Stomach smooth muscle (tissue), 2 donors: ENCODE data around the gene MCM3AP.

Experiments
- H3K27ac ChIP-seq: one replicate; pipeline ENCODE4 v1.7.0; 2013; ENCODE audit warnings: mild to moderate bottlenecking, low read length, inconsistent platforms
- H3K27me3 ChIP-seq, 2 donors: one replicate each; pipeline ENCODE4 v1.7.0; 2013; ENCODE audit warnings: low read length in 2 of 2; ENCODE audit not compliant: insufficient read depth in 2 of 2, control insufficient read depth in 1 of 2
- H3K36me3 ChIP-seq, 2 donors: one replicate each; pipeline ENCODE4 v1.7.0; 2013; ENCODE audit warnings: low read length in 2 of 2; ENCODE audit not compliant: control insufficient read depth in 2 of 2, insufficient read depth in 2 of 2
- H3K4me1 ChIP-seq: one replicate; pipeline ENCODE4 v1.7.0; 2013; ENCODE audit warnings: low read length; ENCODE audit not compliant: control insufficient read depth, insufficient read depth
- H3K4me3 ChIP-seq, 2 donors: one replicate each; pipeline ENCODE4 v1.7.0; 2013; ENCODE audit warnings: low read length in 2 of 2
- H3K9ac ChIP-seq, 2 donors: one replicate each; pipeline ENCODE4 v1.7.0; 2013; ENCODE audit warnings: low read length in 2 of 2, mild to moderate bottlenecking in 1 of 2
- H3K9me3 ChIP-seq, 2 donors: one replicate each; pipeline ENCODE4 v1.7.0; 2013; ENCODE audit warnings: low read length in 2 of 2; ENCODE audit not compliant: control insufficient read depth in 2 of 2
- donor health status: healthy.
- donor health status: Pancreatic carcinoma.

The MCM3AP gene

GRCh38 chr21:46285206-46285661 lies at the start of gene MCM3AP:
MCM3AP (minus strand) TSS chr21:46285611; CDS start chr21:46285286, 325 bp downstream.
- Histone ChIP-seq H3K27ac (peak within 1 kb of the TSS; percentile 84), H3K36me3 (peaks cover 7 to 10% of the 10 kb centered on the region in 2 donors), H3K9ac (peak within 1 kb of the TSS; percentile 66 to 84), H3K27me3 (no peaks in the 10 kb centered on the region), H3K4me3 (peak within 1 kb of the TSS; percentile 81 to 84), H3K9me3 (no peaks in the 10 kb centered on the region), H3K4me1 (peaks cover 38% of the 10 kb centered on the region)

DNA sequence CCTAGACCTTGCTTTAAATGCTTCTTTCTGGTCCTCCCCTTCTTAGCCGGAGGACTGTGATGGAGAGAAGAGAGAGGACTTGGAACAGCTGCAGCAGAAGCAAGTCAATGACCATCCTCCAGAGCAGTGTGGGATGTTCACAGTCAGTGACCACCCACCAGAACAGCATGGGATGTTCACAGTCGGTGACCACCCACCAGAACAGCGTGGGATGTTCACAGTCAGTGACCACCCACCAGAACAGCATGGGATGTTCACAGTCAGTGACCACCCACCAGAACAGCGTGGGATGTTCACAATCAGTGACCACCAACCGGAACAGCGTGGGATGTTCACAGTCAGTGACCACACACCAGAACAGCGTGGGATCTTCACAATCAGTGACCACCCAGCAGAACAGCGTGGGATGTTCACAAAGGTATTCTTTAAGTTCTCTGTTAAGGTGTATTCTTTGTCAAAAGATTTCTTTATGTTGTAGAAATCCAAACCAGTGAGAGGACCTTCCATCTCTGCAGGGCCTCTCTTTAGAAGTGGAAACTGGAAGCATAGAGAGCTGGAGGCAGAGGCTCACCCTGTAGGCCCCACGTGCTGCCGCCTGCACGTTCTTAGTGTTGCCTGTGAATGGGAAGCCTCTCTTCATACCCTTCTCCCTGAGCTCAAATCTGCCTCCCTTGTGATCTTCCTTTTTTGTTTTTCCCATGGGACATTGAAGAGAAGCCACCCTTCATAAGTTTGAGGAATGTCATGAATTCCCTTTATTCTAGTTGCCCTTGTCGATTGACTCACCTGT lies 49.1 kb upstream of the MCM3AP start:
- Histone ChIP-seq H3K27ac (no peak overlapping the region), H3K4me1 (no peaks in the 10 kb centered on the region), H3K9me3 (no peaks in the 10 kb centered on the region), H3K9ac (no peak overlapping the region), H3K36me3 (peaks cover 26 to 32% of the 10 kb centered on the region in 2 donors), H3K27me3 (no peaks in the 10 kb centered on the region), H3K4me3 (no peak overlapping the region)

DNA sequence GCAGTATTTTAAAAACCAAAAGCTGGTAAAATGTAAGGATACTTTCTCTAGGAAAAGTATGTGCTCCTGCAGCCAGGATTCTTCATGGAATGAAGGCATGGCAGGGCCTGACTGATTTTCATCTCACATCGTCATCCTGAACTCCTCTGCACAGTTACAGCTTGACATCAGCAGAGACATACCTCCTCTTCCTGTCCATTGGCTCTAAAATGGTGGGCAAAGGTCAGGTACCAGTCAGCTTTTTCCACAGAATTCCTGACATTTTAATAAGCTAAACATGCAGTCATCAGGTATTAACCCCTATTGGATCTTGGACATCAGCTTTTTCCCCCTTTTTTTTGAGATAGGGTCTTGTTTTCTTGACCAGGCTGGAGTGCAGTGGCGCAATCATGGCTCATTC lies 44.4 kb upstream of the MCM3AP start:
- H3K9me3 ChIP-seq, result no peaks in the 10 kb centered on the region
- peaks cover 9 to 12% of the 10 kb centered on the region in 2 donors for H3K36me3 ChIP-seq

GRCh38 chr21:46328151-46328550 lies 42.7 kb upstream of the MCM3AP start:
- Histone ChIP-seq H3K27ac (no peak overlapping the region), H3K36me3 (peaks cover 4 to 9% of the 10 kb centered on the region in 2 donors), H3K9ac (no peak overlapping the region), H3K4me3 (no peak overlapping the region), H3K27me3 (no peaks in the 10 kb centered on the region), H3K4me1 (peaks cover 8% of the 10 kb centered on the region), H3K9me3 (no peaks in the 10 kb centered on the region)

More for the DNA sequence above, 44.4 kb upstream of the MCM3AP start:
- no peak overlapping the region for H3K9ac ChIP-seq
- H3K27ac ChIP-seq, result no peak overlapping the region
- H3K4me1 ChIP-seq, result peaks cover 5% of the 10 kb centered on the region
- no peak overlapping the region for H3K4me3 ChIP-seq
- no peaks in the 10 kb centered on the region for H3K27me3 ChIP-seq

DNA sequence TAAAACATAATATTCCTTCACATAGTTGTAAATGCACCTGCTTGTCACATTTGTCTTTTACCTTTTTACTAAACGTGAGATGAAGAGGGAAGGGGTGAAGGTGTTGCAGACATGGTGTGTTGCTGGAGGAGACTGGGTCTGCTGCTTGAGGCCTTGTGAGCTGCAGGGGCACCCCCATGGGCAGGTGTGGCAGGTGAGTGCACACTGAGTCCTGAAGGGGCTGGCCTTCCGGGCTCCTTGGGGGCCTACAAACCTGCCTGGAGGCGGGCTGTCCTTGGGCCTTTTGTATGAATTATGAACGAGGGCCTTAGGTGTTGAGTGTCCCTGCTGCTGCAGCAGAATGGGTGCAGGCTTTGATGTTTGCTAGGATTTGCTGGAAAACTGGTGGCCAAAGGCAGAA lies 42.3 kb upstream of the MCM3AP start:
- Histone ChIP-seq H3K9ac (no peak overlapping the region), H3K9me3 (no peaks in the 10 kb centered on the region), H3K4me1 (peaks cover 13% of the 10 kb centered on the region), H3K4me3 (no peak overlapping the region), H3K36me3 (peaks cover 4 to 9% of the 10 kb centered on the region in 2 donors), H3K27ac (peak overlapping the region; percentile 11), H3K27me3 (no peaks in the 10 kb centered on the region)

- Histone ChIP-seq H3K27me3 (no peaks in the 10 kb centered on the region), H3K9me3 (no peaks in the 10 kb centered on the region), H3K9ac (peak overlapping the region; percentile 21 to 56), H3K36me3 (peaks cover 4 to 5% of the 10 kb centered on the region in 2 donors), H3K4me1 (peaks cover 19% of the 10 kb centered on the region), H3K27ac (no peak overlapping the region), H3K4me3 (no peak overlapping the region)
These were observed 40.8 kb upstream of the MCM3AP start for GRCh38 chr21:46326110-46326703.

DNA sequence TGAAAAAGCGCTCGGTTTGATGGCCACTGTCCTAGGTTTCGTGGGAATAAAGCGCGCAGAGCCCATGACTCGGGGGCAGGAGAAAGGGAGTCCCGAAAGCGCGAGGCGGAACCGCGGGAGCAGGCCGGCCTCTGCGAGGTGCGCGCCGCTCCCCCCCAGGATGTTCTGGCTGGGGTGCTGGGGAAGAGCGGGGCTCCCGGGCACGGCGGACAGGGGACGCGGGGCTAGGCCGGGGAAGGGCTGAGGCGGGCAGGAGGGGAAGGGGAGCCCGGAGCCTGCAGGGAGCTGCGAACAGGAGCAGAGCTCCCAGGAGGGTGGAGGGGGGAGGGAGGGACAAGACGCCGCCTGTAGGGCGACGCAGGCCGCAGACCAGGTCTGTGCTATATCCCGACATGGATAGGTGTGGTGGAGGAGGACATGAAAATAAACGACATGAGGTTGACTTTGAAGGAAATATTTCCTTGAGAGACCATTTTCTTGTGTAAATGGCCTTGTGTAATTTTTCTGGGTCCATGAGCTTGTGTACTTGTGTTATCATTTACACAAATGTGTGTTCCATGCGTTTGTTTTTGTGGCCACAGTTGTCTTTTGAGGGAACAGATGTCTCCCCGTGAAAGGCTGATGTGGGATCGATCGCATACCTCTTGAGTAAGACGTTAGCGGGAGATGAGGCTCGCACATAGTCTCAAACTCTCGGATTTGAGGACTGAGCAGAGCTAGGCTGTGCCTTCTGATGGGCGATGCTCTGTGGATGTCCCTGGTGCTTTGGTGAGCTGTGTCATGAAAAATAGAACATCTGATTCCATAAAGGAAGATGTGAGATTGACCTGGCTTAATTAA lies 39.9 kb upstream of the MCM3AP start:
- Histone ChIP-seq H3K4me3 (peak overlapping the region; percentile 28 to 77), H3K27ac (peak overlapping the region; percentile 60), H3K9ac (peak overlapping the region; percentile 56 to 65), H3K27me3 (no peaks in the 10 kb centered on the region), H3K9me3 (no peaks in the 10 kb centered on the region), H3K36me3 (peaks cover 4 to 5% of the 10 kb centered on the region in 2 donors), H3K4me1 (peaks cover 19% of the 10 kb centered on the region)

GRCh38 chr21:46324390-46325072 lies 39.1 kb upstream of the MCM3AP start:
- peak overlapping the region; percentile 73 to 93 for H3K4me3 ChIP-seq
- H3K36me3 ChIP-seq, result no peaks in the 10 kb centered on the region
- H3K9me3 ChIP-seq, result no peaks in the 10 kb centered on the region
- peaks cover 19% of the 10 kb centered on the region for H3K4me1 ChIP-seq
- no peaks in the 10 kb centered on the region for H3K27me3 ChIP-seq
- H3K9ac ChIP-seq, result peak overlapping the region; percentile 76 to 88
- peak overlapping the region; percentile 87 for H3K27ac ChIP-seq

DNA sequence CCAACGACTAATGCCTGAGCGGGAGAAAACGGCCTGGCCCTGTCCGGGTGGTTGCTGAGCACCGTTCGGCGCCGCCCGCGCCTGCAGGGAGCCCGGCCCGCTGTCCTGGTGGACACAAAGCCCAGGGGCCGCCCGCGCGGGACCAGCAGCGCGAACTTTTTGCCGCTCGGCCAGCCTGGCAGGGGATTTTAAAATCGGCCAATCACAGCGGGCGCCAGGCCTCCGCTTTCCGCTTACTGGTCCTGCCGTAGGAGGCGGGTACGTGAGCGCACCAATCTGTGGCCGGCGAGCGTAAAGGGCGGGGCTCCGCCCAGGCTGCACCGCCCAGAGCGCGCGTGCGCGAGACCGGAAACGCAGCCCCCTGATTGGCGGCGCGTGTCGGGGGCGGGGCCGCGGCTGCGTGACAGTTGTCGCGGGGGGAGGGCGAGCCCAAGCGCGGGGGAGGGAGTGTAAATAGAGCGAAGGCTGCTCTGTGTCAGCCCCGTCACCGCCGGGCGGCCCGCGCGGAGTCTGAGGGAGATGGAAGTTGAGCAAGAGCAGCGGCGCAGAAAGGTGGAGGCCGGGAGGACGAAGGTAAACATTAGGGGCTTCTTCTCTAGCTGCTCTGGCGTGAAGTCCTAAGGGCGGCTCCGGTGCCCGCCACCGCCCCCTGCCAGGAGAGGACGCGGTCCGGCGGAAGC lies 38.4 kb upstream of the MCM3AP start, which contains the start of the genes C21orf58 and PCNT:
Gene C21orf58, minus strand, starts transcription at position 161 of the 680 bp plus-strand sequence. CDS start 1,132 bp downstream, outside the sequence.
Gene PCNT, plus strand, starts transcription at position 447 of the 680 bp plus-strand sequence. Its CDS starts 73 bp downstream, at position 520.
- H3K9ac ChIP-seq, result peak within 1 kb of the TSS; percentile 76 to 88
- peaks cover 19% of the 10 kb centered on the region for H3K4me1 ChIP-seq

More for the DNA sequence above, 38.4 kb upstream of the MCM3AP start, which contains the start of the genes C21orf58 and PCNT:
- no peaks in the 10 kb centered on the region for H3K9me3 ChIP-seq
- peak within 1 kb of the TSS; percentile 87 for H3K27ac ChIP-seq
- peak within 1 kb of the TSS; percentile 85 to 93 for H3K4me3 ChIP-seq
- H3K36me3 ChIP-seq, result no peaks in the 10 kb centered on the region
- no peaks in the 10 kb centered on the region for H3K27me3 ChIP-seq
